HG03159 (cell line): ENCODE data around the gene LDB1.

Experiments
- ATAC-seq: cut with Tn5 transposase; IDR thresholded peaks from one replicate; pipeline ENCODE4 v1.9.1; 2021; ENCODE audit warnings: mild to moderate bottlenecking, moderate library complexity; ENCODE audit not compliant: unreplicated experiment

LDB1 gene

DNA sequence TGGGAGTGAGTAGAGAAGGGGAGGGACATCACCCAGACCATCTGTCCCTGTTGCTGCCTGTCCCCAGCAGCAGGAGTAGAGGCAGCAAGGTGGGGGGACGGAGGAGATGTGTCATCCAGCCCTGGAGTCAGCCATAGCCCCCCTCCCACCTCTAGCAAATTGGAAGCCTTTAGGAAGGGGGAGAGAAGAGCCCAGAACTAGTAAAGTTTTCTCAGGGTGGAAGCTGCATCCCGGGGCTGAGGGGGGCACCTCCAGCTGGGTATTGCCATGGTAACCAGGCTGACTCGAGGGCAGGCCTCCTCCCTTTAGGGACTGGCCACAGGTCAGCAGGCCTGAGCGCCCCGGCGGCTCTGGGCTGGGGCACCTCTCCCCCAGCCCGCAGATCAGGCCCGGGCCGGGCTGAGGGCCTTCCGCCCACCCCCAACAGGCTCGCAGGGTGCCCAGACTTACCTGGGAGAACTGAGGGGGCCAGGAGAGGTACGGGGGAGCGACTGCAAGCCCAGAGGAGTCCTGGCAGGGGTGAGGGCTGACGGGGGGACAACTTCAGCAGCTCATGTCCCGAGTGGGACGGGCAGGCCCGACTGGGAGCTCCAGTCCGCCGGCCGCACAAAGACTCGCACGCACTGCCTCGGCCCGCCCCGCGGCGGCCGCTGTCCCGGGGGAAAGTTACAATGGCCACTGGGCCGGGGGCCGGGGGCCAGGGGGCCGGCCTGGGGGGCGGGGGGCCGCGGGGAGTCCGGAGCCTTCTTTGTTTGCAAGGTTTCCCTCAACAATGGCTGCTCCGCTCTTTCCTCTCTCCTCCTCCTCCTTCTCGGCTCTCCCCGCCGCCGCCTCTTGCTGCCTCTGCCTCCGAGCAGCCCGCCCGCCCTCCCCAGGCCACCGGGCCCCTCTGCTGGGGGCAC, 6.0 kb downstream of the LDB1 start:
- ATAC-seq, result peak; percentile 21

GRCh38 chr10:102113261-102113955, 6.8 kb downstream of the LDB1 start:
- ATAC-seq, result no peak

DNA sequence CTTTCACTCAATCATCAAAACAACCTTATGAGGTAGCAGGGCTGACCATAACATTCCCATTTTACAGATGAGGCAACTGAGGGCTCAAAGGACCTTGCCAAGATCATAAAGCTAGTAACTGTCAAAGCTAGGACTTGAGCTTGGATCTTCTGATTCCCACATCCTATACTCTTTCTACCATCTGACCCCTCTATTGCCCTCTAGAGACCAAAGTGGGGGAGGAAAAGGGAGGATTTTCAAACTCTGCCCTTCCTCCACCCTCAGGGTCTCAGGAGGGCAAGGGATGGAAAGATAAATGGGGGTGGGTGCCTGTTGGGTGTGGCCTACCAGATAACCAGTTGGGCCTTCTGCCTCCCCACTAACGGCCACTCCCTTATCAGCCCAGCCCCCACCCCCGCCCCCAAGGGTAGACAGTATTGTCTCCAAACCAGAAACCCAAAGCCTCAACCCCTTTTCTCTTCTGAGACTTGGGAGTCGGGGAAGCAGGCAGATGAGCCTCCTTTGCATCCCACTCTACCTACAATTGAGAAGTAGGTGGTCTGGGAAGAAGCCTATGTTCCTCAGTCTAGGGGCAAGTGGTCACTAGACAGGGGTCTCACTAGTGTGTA, 7.9 kb downstream of the LDB1 start:
- no peak for ATAC-seq

- no peak for ATAC-seq
Observed at GRCh38 chr10:102111276-102111675, 8.9 kb downstream of the LDB1 start.

DNA sequence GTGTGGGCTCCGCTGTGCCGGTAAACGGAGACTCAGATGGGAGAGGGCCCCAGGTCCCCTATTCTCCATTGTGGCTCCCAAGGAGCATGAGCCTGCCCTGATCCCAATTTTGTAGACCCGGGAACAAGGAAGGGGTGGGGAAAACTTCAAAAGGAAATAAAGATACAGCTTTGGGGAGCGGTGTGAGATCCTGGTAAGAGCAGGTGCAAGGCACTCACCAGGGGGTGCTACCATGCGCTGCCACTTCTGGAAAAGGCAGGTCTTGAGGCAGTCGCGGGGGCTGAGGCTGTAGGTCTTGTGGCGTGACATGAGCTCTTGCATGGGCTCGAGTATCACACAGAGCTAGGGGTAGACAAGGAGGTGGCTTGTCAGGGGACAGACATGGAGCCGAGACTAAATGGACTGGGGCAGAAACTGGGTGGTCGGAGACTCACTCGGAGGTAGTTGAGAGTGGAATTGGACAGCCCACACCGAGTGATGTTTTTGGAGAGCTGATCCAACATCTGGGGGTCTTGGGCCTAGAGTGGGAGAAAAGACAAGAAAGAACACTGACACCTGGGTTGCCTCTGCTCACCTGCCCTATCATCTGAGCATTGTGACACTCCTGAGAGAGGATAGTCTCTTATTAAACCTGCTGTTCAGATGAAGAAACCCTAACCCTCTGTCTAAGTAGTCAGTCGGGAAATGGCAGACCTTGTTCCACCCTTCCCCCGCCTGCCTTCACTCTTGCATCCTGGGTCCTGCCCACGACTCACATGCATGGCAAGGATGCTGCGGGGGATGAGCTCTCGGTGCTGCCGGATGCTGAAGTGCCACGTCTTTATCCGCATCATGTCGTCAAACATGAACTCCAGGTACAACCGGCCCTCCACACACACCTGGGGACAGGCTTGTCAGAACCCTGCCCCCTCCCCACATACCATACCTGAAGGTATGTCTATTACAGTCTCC, 10.7 kb downstream of the LDB1 start:
- no peak for ATAC-seq

DNA sequence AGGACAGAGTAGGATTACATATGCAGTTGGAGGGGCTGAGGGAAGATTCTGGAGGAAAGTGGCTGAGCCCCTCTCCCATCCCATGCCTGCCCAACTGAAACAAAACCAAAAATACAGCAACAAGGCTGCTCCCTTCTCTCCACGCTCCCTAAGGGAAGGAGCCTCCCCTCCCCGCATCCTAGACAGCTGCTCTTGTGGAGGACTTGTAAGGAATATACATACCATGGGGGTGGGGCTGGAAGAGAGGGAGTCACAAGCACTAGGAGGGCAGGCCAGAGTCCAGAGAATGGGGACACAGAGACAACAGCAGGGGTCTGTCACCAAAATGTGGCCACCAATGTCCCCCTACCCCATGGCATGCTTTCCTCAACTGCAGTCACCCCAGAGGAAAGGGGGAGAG, 13.2 kb downstream of the LDB1 start:
- ATAC-seq, result no peak

DNA sequence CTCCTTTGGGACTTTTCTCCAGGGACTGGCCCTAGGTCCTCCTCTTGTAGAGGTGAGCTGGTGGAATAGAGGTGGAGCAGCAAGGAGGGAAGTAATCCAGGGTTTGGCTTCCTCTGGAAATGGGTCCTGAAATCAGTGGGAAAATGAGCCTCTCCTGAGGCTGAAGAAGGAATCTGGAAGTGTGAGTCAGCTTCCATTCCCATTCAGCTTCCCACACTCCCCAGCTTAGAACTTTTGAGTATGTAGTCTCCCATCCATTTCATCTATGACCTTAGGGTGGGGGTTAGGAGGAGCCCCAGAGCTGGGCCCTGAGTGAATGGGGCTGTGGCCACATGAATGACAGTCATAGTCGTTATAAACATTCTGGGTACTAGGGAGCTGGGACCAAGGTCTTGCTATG, 17.7 kb downstream of the LDB1 start:
- ATAC-seq, result no peak

DNA sequence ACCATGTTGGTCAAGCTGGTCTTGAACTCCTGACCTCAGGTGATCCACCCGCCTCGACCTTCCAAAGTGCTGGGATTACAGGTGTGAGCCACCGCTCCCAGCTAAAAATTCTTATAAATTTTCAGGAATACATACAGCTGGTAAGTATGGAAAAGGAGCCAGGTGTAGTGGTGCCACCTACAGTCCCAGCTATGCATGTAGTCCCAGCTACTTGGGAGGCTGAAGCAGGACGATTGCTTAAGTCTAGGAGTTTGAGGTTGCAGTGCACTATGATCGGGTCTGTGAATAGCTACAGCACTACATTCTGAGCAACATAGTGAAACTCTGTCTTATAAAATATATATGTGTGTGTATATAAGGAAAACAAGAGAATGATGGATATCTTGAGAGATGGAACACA, 19.0 kb downstream of the LDB1 start:
- ATAC-seq, result no peak

DNA sequence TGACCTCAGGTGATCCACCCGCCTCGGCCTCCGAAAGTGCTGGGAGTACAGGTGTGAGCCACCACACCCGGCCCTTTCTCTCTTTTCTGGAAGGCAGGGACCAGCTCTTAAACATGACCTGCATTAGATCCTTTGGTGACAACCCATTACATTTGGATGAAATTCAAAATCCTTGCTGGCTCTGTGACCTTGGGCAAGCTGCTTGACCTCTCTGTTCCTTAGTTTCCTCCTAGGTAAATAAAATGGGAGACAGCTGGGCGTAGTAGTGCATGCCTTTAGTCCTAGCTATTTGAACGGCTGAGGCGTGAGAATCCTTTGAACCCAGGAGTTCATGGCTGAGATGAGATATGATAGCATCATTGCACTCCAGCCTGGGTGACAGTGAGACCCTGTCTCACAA, 23.7 kb downstream of the LDB1 start:
- no peak for ATAC-seq

DNA sequence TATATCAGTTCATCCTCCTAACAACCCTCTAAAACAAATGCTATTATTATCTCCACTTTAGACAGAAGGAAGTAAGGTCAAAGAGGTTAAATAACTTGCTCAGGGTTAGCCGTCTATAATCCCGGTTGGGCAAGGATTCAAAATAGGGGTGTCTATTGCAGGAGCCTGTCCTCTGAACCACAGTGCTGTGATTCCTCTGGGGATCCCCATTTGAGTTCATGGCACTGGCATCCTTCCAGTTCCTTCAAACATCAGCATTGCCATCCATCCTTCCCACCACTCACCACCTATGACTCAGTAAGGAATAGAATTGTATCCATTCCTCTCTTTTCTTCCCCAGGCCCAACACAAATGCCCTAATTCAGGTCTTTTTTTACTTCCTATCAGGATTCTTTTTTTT, 29.4 kb downstream of the LDB1 start:
- ATAC-seq, result no peak

DNA sequence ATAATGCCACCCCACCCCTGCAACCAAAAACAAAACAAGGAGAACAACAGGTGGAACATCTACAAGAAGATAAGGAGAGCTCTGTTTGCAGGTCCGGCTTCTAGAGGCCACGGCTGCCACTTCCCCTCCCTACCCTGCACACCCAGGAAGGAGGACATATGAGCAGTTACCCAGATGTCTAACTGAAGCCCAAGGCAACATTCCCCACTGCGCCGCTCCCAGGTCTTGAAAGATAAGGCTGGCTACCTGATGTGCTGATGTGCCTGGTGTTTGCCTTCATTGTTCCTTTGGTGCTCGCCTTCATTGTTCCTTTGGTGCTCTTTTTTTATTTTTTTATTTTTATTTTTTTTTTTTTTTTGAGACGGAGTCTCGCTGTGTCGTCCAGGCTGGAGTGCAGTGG, 34.0 kb downstream of the LDB1 start:
- ATAC-seq, result no peak

DNA sequence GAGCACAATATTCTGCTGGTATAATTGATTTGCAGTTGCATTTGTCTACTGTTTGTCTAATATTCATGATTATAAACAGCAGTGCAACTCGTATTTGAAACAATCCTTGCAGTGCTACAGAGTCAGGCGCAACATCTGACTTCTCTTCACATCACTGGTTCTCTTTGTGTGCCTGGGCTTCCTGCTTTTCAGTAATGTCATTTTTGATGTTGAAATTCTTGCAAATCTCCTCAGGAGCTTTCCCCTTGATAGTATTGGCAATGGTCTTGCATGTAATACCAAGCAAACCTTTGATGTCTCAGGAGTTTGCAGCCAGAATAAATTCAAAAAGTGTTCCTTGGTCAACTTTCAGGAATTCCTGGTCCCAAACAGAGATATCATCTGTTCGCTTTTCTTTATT, 34.8 kb downstream of the LDB1 start:
- ATAC-seq, result no peak

- no peak for ATAC-seq
Observed at GRCh38 chr10:102083541-102083940, 36.6 kb downstream of the LDB1 start.

GRCh38 chr10:102072673-102073527, 47.3 kb downstream of the LDB1 start:
- no peak for ATAC-seq

DNA sequence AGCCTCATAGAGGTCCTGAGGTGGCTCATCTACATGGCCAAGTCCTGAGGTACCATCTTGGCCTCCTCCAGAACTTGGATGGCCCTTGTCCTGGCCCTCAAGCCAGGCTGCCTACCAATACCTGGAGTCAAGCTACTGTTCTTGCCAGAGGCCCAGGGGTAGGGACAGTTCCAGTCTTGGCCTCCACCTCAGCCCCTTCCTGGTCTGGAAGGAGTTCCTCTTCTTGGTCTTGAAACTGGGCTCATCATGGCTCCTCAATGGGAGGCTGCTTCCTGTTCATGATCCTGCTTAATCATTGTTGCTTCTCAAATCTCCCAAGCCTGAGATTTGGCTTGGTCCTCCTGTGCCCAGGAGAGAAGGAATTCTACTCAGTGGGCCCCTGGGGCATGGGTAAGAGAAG, 51.1 kb downstream of the LDB1 start:
- ATAC-seq, result no peak

- ATAC-seq, result no peak
Observed at GRCh38 chr10:102068216-102068615, 52.0 kb downstream of the LDB1 start.

DNA sequence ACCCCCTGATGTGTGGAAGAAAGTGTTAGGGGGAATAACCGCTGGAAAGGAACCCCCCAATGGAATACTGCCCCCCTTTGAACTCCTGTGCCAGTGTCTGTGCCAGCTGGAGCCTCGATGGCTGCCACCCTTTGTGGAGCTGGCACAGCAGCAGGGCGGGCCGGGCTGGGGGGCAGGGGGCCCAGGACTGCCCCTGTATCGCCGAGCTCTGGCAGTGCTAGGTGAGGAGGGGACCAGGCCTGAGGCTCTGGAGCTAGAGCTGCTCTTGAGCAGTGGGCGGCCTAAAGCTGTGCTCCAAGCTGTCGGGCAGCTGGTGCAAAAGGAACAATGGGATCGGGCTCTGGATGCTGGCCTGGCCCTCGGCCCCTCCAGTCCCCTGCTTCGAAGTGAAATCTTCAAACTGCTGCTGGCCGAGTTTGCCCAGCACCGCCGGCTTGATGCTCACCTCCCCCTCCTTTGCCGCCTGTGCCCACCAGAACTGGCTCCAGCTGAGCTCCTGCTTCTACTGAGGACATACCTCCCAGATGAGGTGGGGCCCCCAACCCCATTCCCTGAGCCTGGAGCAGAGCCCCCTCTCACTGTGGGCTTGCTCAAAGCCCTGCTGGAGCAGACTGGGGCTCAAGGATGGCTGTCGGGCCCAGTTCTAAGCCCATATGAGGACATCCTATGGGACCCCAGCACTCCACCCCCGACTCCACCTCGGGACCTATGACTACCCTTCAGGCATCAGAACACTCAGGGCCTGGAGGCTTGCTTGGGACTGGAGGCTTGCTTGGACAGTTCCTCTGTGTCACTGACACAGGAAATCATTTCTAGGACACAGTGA, 52.9 kb downstream of the LDB1 start:
- no peak for ATAC-seq

GRCh38 chr10:102066399-102067088, 53.6 kb downstream of the LDB1 start:
- ATAC-seq, result no peak
